Right renal pelvis (tissue), 4 donors: ENCODE measurements around the gene AMZ1. TPM values are rescaled to one million over a fixed set of nuclear protein-coding genes. Genes with fewer than 3 reads are reported as not detected.

Experiments used
- DNase-seq, 4 donors: peaks; one replicate each; pipeline ENCODE4 v3.0.0-alpha.2; 2013; ENCODE audit warnings: low read depth in 4 of 4, low spot score in 3 of 4, missing footprints in 1 of 4
- polyA plus RNA-seq, 4 donors: library from polyadenylated mRNA; unstranded; fragments of 120-200 nt; gene quantifications; one replicate each; pipeline ENCODE4 v1.2.1, GENCODE V29; 2013; ENCODE audit not compliant: insufficient read length in 4 of 4

Gene AMZ1, protein sequence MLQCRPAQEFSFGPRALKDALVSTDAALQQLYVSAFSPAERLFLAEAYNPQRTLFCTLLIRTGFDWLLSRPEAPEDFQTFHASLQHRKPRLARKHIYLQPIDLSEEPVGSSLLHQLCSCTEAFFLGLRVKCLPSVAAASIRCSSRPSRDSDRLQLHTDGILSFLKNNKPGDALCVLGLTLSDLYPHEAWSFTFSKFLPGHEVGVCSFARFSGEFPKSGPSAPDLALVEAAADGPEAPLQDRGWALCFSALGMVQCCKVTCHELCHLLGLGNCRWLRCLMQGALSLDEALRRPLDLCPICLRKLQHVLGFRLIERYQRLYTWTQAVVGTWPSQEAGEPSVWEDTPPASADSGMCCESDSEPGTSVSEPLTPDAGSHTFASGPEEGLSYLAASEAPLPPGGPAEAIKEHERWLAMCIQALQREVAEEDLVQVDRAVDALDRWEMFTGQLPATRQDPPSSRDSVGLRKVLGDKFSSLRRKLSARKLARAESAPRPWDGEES
- under 1 TPM in 3 of 4 donors, not detected in 1; 0.08 to 0.12 (median 0.10) TPM for polyA plus RNA-seq

DNA sequence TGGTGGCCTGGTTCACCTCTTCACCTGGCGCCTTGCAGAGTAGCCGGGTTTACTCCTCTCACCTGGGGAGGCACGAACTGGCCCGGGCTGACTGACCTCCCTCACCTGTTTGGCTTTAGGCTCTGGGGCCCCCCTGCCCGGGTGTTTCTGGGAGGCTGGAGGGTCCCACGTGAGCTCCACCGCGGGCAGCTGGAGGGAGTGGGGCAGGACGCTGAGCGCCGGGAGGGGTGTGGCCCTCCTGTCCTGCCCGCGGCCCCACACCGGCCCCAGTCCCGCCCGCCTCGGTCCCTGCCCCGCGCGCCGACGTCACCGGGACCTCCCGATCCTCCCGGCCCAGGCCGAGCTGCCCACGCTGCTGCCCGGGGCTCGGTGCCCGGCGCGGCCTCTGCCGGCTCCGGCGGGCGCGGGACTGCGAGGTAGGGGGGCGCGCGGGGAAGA lies at the start of gene AMZ1:
AMZ1 (plus strand) TSS at position 322 of the 438 bp plus-strand sequence. CDS start 12,250 bp downstream, outside the sequence.
- DNase-seq, result no peak

DNA sequence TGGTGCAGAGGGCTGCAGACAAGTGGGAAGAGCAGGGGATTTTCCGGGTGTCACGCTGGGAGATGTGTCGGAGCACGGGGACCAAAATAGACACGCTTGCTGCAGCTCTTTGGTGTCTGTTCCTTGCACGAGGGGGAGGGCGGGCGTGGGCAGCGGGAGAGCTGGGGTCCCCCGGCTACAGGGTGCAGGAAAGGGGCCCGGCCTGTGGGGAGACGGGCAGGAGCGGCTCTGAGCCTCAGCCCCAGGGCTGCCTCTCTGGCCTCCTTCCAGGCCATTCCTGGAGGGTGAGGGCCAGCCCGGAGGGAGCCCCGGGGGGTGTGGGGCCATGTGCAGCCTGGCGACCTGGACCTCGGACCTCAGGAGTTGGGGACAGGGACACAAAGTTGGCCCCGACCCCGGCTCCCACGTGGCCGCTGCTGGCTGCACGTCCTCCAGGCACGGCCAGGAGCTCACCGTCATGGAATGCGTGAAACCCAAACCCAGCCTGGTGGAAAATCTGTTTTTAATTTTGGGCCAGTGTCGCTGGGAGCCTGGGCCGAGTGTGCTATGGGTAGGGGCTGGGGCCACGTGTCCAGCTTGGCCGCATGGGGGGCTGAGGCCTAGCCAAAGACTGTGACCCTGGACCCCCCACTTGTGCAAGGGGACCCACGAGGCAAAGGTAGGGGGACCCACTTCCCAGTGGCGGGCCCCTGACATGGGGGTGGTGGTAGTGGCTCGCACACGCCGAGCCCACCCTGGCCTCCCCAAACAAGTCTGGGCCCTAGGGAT lies 49.6 kb upstream of the AMZ1 start:
- DNase-seq, result no peak

DNA sequence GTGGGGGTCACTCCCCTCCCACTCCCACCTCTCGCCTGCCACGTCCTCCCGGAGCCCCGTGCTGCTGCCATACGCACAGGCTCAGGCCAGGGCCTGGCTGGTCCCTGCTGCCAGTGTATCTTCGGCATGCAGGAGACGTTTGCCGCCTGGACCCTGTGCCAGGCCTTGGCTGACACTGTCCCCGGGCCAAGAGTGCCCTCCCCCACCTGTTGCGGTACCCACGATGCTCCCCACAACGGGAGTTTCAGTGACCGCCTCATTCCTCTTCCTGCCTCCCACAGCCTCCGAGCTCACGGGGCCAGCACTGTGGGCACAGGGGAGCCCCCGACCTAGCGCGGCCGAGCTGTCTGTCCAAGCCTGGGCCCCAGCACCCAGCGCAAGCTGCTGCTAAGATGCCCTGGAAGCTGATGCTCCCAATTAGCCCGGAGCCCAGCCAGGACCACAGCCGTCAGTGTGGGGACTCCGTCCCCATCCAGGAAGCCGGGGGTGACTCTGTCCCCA lies 48.8 kb upstream of the AMZ1 start:
- no peak for DNase-seq

DNA sequence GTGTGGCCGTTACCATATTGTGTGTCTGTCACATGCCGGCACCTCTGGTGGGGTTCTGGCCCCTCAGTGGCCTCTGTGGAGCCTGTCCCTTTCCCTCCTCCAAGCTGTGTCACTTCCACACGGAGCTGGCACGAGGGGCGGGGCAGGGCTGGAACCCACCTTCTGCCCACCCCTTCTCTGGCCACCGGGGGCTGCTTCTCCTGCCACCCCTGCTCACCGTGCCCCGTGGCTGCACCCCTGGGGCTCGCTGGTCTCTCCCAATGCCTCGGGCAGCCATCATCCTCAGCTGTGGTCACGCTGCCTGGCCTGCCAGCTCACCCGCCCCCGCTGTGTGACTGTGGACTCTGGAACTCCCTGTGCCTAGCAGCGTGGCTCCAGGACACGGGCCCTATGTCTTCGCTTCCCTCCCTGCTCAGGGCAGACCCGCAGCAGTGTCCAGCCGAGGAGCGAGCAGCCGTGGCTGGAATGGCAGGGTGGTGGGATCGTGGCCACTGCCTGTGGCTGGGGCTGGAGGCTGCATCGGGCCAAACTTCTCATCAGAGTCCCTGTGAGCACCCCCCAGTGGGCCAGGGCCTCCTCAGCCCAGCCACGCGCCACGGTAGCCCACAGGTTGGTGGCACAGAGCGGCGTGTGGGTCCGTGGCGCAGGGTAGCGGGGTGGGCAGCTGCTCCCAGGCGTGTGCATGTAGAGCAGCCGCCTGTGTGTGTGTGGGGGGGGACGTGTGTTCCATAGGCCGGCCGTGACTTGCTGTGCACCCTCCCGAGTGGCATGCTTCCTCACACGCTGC lies 48.1 kb upstream of the AMZ1 start:
- DNase-seq, result no peak

DNA sequence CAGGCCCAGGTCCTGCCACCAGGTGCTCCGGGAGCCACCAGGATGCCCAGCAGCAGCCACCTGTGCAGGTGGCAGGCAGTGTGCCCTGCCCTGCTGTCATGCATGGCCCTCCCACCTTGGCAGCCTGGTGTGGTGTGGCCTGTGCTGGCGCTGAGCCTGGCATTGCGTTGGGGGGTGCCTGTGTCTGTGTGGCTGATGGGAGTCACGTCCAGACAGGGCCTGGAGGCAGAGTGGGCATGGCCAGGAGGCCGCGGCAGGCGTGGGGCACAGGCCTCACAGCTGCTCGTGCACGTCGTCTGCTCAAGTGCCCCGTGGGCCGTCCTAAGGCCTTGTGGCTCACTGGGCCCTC lies 47.5 kb upstream of the AMZ1 start:
- no peak for DNase-seq

DNA sequence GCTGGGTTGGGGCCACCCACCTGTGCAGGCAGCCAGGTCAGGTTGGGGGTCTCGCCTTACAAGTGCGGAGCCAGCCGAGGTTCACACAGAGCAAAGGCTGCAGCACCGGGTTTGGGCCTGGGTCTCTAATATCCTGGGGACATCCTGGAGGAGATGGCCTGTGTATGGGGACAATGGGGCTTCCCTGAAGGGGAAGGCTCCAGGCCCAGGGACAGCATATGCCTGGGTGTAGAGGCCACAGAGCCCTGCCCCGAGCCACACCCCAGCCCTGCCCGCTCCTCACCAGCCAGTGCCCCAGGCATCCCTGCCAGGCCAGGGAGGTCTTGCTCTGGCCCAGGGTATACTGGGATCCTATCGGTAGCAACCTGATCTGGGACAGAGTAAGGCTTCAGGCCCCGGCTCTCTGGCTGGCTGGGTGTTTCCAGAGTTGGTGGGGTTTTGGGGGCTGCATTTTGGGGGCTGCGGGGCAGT lies 47.1 kb upstream of the AMZ1 start:
- DNase-seq, result no peak

DNA sequence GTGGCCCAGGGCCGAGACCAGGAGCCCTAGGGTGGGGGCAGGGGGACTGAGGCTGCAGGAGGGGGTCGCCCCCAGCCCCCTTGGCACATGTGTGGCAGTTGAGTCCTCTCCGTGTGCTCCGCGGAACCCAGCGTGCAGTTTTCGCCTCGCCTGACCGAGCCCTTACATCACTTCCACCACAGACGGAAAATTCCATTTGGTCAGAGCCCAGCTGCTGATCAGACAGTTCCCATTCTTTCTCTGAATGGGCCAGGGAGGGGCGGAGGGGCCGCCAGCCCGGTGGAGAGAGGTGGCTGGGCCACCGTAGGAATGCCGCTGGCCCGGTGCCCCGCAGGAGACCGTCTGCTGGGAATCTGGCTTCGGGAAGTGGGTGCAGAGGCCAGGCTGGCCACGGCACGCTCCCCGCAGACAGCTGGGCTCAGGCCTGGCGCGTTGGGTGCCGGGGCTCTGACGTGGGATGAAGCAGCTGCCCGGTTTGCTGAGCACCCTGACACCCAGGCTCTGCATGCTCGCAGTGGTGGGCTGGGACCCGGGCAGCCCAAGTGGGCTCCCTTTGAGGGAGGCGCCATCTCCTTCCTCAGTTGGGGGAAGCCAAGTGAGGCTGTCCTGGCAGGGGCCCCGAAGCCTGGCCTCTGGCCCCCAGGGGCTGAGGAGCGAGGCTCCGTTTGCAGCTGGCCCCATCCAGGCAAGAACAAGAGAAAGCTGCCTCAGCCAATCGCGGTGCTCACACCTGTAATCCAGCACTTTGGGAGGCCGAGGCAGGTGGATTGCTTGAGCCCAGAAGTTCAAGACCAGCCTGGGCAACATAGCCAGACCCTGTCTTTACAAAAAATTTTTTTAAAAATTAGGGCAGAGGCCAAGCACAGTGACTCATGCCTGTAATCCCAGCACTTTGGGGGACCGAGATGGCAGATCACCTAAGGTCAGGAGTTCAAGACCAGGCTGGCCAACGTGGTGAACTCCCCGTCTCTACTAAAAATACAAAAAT lies 46.3 kb upstream of the AMZ1 start:
- peak; percentile 69 to 82 (median 82) for DNase-seq

DNA sequence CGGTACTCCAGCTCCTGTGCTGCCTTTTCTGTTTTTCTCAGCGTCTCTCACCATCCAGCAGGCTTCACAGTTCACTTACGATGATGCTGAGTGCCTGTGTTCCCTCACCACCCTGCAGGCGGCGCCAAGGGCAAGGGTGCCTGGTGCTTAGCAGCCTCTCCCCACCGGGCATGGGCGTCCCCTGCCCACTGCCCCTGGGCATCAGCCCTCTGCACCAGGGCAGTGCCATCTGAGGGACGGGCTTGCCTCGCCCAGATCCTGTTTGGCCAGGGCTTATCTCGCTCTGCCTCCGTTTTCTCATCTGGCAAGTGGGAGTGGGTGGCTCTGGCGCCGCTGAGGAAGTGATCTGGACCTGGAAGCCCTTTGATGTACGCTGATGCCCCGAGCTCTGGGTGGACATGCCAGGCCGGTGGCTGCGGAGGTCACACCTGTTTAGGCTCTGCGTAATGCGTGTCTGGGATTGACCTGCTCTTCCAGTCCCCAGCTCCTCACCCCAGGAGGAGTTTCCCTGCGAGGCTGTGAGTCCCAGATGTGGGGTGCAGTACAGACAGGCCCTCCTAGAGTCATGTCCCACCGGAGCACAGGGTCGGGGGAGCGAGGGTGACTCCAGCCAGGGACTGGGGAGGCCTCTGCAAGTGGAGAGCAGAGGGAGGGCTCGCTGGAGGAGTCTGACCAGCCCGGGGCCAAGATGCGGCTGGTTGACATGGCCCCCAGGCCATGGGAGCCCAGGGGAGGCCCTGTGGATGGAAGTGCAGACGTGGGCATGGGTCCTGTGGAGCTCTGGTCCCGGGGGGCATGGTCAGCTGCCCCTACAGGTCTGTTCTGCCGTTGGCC lies 44.4 kb upstream of the AMZ1 start:
- no peak for DNase-seq

DNA sequence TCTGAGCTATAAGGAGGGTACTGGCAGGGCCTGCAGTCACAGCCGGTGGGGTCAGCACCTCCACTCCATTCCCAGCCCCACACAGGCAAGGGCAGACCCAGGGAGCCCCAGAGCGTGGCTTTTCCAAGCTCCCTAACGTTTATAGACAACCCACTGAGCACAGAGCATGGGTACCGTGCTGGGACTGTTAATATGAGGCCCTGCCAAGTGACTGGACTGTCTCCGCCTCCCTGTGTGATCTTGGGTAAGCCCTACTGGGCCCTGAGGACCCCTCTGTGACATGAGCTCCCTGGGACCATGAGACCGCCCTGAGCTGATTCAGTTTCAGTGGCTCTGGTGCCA lies 43.8 kb upstream of the AMZ1 start:
- DNase-seq, result no peak

DNA sequence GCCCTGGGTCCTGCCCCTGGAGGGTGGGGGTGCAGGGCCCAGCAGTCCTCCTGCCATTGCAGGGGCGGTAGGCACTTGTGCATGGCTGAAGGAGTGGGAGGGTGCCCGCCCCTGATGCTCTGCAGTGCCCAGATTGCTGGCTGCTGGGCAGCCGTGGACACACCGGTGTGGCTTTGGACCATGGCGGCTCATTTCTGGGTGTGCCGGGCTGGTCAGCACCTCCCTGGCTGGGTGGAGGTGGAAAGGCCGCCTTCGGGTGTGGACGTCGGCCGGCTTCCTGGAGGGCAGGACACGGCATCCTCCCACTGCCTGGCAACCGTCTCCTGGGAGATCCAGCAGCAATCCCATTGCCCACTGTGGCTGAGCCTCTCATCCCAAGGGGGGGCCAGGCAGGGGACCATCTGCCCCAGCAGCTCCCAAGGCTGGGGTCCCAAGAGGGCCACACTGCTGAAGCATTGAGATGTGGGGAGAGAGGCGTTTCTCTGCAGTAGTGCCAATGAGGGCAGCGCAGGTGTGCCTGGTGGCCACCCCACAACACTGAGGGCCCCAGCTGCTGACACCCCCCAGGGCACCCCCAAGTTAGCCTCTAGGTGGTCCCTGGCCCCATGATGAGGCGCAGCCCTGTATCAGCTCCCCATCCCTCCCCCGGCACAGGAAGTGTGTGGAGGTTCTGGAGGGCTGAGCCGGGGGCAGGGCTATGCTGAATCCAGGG lies 43.3 kb upstream of the AMZ1 start:
- DNase-seq, result no peak

DNA sequence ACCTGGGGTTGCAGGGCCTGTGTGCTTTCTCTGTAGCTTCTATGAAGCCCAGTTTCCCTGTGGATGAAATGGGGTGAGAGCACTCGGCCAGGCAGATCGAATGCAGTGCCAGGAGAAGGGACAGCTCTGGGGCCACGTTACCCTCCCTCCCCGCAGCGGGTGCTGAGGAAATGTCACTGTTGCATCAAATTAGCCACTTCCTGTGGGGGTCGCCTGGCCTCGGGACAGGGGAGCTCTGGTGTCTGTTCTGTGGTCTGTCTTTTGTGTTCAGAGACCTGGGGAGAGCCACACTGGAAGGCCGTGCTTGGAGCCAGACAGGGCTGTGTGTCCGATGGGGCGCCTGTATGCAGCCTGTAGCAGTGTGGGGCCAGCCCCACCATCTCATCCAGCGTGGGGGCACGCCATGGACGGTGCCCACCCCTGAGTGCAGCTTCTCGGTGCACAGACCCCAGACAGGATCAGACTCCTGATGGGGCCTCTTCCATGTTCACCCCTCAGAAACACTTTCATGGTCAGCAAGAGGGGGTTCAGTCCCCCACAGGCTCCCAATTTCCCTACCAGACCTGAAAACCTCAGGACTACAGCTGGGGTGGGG lies 42.6 kb upstream of the AMZ1 start:
- no peak for DNase-seq

DNA sequence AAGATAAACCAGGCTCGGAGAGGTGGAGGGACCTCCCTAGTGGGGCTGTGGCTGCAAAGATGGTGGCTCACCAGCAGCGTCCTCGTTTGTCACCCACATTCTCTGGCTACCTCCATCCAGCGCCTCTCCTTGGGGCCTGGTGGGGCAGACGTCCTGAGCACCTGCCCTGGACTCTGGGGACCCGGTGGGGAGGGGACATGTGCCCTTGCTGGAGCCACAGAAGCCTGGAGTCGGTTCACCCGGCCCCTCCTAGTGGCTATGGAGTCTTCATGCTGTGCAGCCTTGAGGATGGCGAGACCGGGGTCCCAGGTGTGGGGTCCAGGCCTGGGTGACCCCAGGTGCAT lies 41.7 kb upstream of the AMZ1 start:
- DNase-seq, result no peak

DNA sequence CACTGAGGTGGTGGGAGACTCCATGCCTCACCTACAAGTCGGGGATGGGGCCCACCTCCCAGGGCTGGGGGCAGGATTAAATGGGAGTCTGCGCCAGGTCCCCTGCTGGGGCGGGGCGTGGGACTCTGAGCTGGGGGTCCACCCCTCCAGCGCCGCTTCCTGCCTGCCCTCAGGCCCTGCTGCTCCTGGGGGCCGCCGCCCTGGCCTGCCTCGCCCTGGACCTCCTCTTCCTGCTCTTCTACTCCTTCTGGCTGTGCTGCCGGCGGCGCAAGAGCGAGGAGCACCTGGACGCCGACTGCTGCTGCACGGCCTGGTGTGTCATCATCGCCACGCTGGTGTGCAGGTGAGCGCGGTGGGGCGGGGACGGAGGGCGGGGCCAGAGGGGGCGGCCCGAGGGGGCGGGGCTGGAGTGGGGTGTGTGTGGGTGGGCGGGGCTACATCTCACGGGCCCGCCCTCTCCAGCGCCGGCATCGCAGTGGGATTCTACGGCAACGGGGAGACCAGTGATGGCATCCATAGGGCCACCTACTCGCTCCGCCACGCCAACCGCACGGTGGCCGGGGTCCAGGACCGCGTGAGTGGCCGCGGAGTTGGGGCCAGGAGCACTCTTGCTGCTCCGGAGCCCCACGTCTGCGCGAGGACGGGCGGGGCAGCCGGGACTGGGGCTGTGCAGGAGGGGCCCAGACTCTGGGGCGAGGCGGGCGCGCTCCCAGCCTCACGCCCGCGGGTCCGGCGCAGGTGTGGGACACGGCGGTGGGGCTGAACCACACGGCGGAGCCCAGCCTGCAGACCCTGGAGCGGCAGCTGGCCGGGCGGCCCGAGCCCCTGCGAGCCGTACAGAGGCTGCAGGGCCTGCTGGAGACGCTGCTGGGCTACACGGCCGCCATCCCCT lies 41.1 kb upstream of the AMZ1 start:
- no peak for DNase-seq

DNA sequence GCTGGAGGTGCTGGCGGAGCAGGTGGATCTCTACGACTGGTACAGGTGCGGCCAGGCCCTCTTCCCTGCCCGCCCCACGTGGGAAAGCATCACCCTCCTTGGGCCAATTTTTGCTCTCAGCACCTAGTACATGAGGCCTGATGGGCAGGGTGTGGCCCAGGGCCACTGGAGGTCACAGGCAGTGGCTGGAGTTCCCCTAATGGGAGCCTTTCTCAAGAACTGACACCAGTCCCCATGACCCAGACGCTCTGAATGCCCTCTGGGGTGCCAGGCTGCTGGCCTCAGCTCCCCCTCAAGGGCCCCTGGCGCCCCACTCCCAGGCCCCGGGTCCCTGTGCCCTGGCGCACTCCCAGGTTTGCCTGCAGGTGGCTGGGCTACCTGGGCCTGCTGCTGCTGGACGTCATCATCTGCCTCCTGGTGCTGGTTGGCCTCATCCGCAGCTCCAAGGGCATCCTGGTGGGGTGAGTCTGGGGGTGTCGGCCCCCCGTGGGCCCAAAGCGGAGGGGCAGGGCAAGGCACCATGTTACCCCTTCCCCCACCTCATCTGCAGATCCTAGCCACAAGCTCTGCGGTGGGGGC lies 40.3 kb upstream of the AMZ1 start:
- no peak for DNase-seq

DNA sequence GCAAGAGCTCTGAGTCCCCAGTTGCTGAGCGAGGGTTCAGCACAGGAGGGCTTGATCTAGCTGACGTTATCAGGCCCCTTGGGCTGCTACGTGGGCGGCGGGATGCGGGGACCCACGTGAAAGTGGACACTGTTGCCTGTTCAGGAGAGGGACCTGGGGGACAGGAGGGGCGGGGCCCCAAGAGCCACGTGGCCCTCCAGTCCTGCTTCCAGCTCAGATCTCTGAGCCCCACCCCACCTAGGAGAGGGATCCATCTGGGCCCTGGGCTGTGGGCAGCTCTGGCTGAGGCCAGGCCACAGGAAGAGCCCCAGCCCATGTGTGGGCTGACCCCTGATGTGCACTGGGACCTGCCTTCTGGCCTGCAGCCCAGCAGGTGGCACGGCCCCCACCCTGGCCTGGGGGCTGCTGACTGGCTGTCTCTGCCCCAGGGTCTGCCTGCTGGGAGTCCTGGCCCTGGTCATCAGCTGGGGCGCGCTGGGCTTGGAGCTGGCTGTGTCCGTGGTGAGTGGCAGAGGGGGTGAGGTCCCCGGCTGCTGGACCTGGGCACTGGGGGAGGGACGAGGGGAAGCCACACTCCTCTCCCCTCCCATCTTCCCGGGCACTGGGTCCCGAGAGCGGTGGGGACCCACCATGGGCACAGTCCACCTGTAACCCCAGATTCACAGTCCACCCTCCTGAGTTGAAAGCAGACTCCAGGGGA lies 38.7 kb upstream of the AMZ1 start:
- DNase-seq, result no peak

DNA sequence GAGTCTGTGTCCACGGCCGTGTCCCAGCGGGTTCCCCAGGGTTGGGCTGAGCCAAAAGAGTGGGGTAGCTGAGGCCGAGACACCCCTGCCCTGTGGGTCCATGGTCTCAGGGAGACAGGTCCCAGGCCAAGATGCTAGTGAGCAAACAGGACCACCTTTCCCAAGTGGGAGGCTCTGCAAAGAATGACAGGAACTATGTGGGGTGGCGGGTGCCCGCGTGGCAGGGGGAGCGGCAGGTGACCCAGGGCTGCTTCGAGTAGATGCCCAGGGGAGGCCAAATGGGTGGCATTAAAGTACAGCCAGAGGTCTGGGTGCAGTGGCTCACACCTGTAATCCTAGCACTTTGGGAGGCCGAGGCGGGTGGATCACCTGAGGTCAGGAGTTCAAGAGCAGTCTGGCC lies 38.0 kb upstream of the AMZ1 start:
- no peak for DNase-seq
